ENCODE measurements around the gene THBD.

- TF ChIP-seq CTCF (IDR thresholded peaks at IDR 0.05): no peak
- TF ChIP-seq POLR2A (IDR thresholded peaks at IDR 0.05): no peak
- TF ChIP-seq POLR2AphosphoS5 (IDR thresholded peaks at IDR 0.05): no peak
Observed at GRCh38 chr20:23019403-23019802, 30.1 kb downstream of the THBD start.

Measured in prostate gland (tissue), 2 donors.